ENCODE results near the gene ZNF627. TPM values are rescaled to one million over a fixed set of nuclear protein-coding genes. Genes with fewer than 3 reads are reported as not detected.

The ZNF627 gene
- total and polyA plus RNA-seq, 2 donors (not counting 1 experiment from before 2014, with no cell fraction given) = 10.8 to 26.3 TPM

- Histone ChIP-seq H3K4me1 (ENCODE audit: control insufficient read depth, extremely low read depth, insufficient read depth, low read length) (no peaks in the 10 kb centered on the region), H3K4me3 (replicated peaks in 1 of 4; ENCODE audit: control extremely low read depth in 1 of 4, insufficient read depth in 1 of 4, low read depth in 3 of 4, low read length in 4 of 4) (no peak overlapping the region), H3K27ac (ENCODE audit: insufficient read depth, low read length) (no peak overlapping the region), H3K36me3 (ENCODE audit: control insufficient read depth, insufficient read depth, low read length) (no peaks in the 10 kb centered on the region), H3K9ac (ENCODE audit: insufficient read depth, low read length) (no peak overlapping the region), H3K9me3 (ENCODE audit: control insufficient read depth, insufficient read depth, low read depth, low read length) (no peaks in the 10 kb centered on the region), H2AFZ (ENCODE audit: low read length) (no peak overlapping the region), H4K20me1 (ENCODE audit: control insufficient read depth, extremely low read depth, insufficient read depth, low read length) (no peaks in the 10 kb centered on the region), H3K27me3 (ENCODE audit: control insufficient read depth, insufficient read depth, low read length) (no peaks in the 10 kb centered on the region), H3K79me2 (ENCODE audit: control insufficient read depth, insufficient read depth, low read length) (no peaks in the 10 kb centered on the region), H3K4me2 (ENCODE audit: extremely low read depth, insufficient read depth, low read length) (no peak overlapping the region)
- DNase-seq (ENCODE audit: low read depth in 2 of 2) = no peak
- TF ChIP-seq EZH2 (IDR thresholded peaks at IDR 0.05; ENCODE audit: low read length, missing control alignments) = no peak
- no peak for TF ChIP-seq CTCF (conservative IDR thresholded peaks at IDR 0.05 in 1 of 2, IDR thresholded peaks at IDR 0.05 in 1 of 2; ENCODE audit: low read depth in 1 of 2, low read length in 2 of 2)
Observed at GRCh38 chr19:11642902-11643301, 45.6 kb downstream of the ZNF627 start.

GRCh38 chr19:11649941-11650340 is 52.7 kb downstream of the ZNF627 start:
- Histone ChIP-seq H3K27ac (ENCODE audit: insufficient read depth, low read length) (no peak overlapping the region), H3K4me3 (replicated peaks in 1 of 4; ENCODE audit: control extremely low read depth in 1 of 4, insufficient read depth in 1 of 4, low read depth in 3 of 4, low read length in 4 of 4) (no peak overlapping the region), H4K20me1 (ENCODE audit: control insufficient read depth, extremely low read depth, insufficient read depth, low read length) (no peaks in the 10 kb centered on the region), H3K4me2 (ENCODE audit: extremely low read depth, insufficient read depth, low read length) (no peak overlapping the region), H3K36me3 (ENCODE audit: control insufficient read depth, insufficient read depth, low read length) (no peaks in the 10 kb centered on the region), H2AFZ (ENCODE audit: low read length) (no peak overlapping the region), H3K9ac (ENCODE audit: insufficient read depth, low read length) (no peak overlapping the region), H3K27me3 (ENCODE audit: control insufficient read depth, insufficient read depth, low read length) (no peaks in the 10 kb centered on the region), H3K79me2 (ENCODE audit: control insufficient read depth, insufficient read depth, low read length) (no peaks in the 10 kb centered on the region), H3K9me3 (ENCODE audit: control insufficient read depth, insufficient read depth, low read depth, low read length) (peaks cover 2% of the 10 kb centered on the region), H3K4me1 (ENCODE audit: control insufficient read depth, extremely low read depth, insufficient read depth, low read length) (no peaks in the 10 kb centered on the region)
- no peak for TF ChIP-seq CTCF (conservative IDR thresholded peaks at IDR 0.05 in 1 of 2, IDR thresholded peaks at IDR 0.05 in 1 of 2; ENCODE audit: low read depth in 1 of 2, low read length in 2 of 2)
- no peak for TF ChIP-seq EZH2 (IDR thresholded peaks at IDR 0.05; ENCODE audit: low read length, missing control alignments)
- DNase-seq (ENCODE audit: low read depth in 2 of 2) = no peak

- DNase-seq (ENCODE audit: low read depth in 2 of 2) = no peak
- Histone ChIP-seq H3K79me2 (ENCODE audit: control insufficient read depth, insufficient read depth, low read length) (no peaks in the 10 kb centered on the region), H3K9me3 (ENCODE audit: control insufficient read depth, insufficient read depth, low read depth, low read length) (peaks cover 2% of the 10 kb centered on the region), H3K4me1 (ENCODE audit: control insufficient read depth, extremely low read depth, insufficient read depth, low read length) (no peaks in the 10 kb centered on the region), H3K4me3 (replicated peaks in 1 of 4; ENCODE audit: control extremely low read depth in 1 of 4, insufficient read depth in 1 of 4, low read depth in 3 of 4, low read length in 4 of 4) (no peak overlapping the region), H3K36me3 (ENCODE audit: control insufficient read depth, insufficient read depth, low read length) (no peaks in the 10 kb centered on the region), H3K27me3 (ENCODE audit: control insufficient read depth, insufficient read depth, low read length) (no peaks in the 10 kb centered on the region), H3K9ac (ENCODE audit: insufficient read depth, low read length) (no peak overlapping the region), H3K4me2 (ENCODE audit: extremely low read depth, insufficient read depth, low read length) (no peak overlapping the region), H2AFZ (ENCODE audit: low read length) (no peak overlapping the region), H3K27ac (ENCODE audit: insufficient read depth, low read length) (no peak overlapping the region), H4K20me1 (ENCODE audit: control insufficient read depth, extremely low read depth, insufficient read depth, low read length) (no peaks in the 10 kb centered on the region)
- no peak for TF ChIP-seq EZH2 (IDR thresholded peaks at IDR 0.05; ENCODE audit: low read length, missing control alignments)
- TF ChIP-seq CTCF (conservative IDR thresholded peaks at IDR 0.05 in 1 of 2, IDR thresholded peaks at IDR 0.05 in 1 of 2; ENCODE audit: low read depth in 1 of 2, low read length in 2 of 2) = no peak
Observed at GRCh38 chr19:11651062-11651461, 53.8 kb downstream of the ZNF627 start.
